PC-9 (cell line): ENCODE data around the gene SYMPK. TPM values are rescaled to one million over a fixed set of nuclear protein-coding genes. Genes with fewer than 3 reads are reported as not detected.
"Not testable (repeated sequence)": the region's sequence is repeated elsewhere in the genome, so short reads cannot be mapped to it uniquely, and the experiment has no call there.

Experiments
- BruUV-seq: library from RNA; stranded (reverse); fragments of 400-500 nt; replicated peaks from 2 replicates; lab custom pipeline; 2021; lab: Mats Ljungman, UMichigan
- CTCF ChIA-PET: fragments of 300-600 bp; sonication (Branson Sonifier 250); formaldehyde crosslinking; loops from one replicate; lab custom pipeline; 2022; ENCODE audit warnings: antibody characterized with exemption; lab: Charles Lee
- POLR2A ChIA-PET: fragments of 300-600 bp; sonication (Branson Sonifier 250); formaldehyde crosslinking; loops from one replicate; lab custom pipeline; 2022; ENCODE audit warnings: antibody characterized with exemption; ENCODE audit not compliant: unreplicated experiment; lab: Charles Lee
- DNase-seq, 2 experiments: peaks; one replicate each; pipeline versions ENCODE4 v3.0.0 to v3.0.0-alpha.2; 2015 to 2022; ENCODE audit warnings: mixed read lengths in 1 of 2
- H2AFZ ChIP-seq: fragments of 200-600 bp; sonication (generic); 2 replicates; pipeline ENCODE4 v1.8.1; 2017; ENCODE audit warnings: antibody characterized with exemption
- H3F3A ChIP-seq: fragments of 200-600 bp; sonication (generic); 2 replicates; pipeline ENCODE4 v1.8.1; 2017; ENCODE audit warnings: antibody characterized with exemption, mild to moderate bottlenecking, low read depth; ENCODE audit not compliant: insufficient read depth
- H3K27ac ChIP-seq: fragments of 200-600 bp; sonication (generic); 2 replicates; pipeline ENCODE4 v1.6.1; 2016; ENCODE audit warnings: mixed run types
- H3K27me3 ChIP-seq: fragments of 200-600 bp; sonication (generic); 2 replicates; pipeline ENCODE4 v1.6.1; 2016; ENCODE audit warnings: low read depth, mixed run types; ENCODE audit not compliant: insufficient read depth
- H3K36me3 ChIP-seq: fragments of 200-600 bp; sonication (generic); 2 replicates; pipeline ENCODE4 v1.6.1; 2016; ENCODE audit warnings: low read depth, mixed run types
- H3K4me1 ChIP-seq: fragments of 200-600 bp; sonication (generic); replicated peaks from 2 replicates; pipeline ENCODE4 v1.6.1; 2016; ENCODE audit warnings: mixed run types; ENCODE audit not compliant: insufficient read depth
- H3K4me2 ChIP-seq: fragments of 200-600 bp; sonication (generic); 2 replicates; pipeline ENCODE4 v1.6.1; 2017; ENCODE audit warnings: mixed run types
- H3K4me3 ChIP-seq: fragments of 200-600 bp; sonication (generic); 2 replicates; pipeline ENCODE4 v1.6.1; 2016; ENCODE audit warnings: mixed run types
- H3K79me2 ChIP-seq: fragments of 200-600 bp; sonication (generic); 2 replicates; pipeline ENCODE4 v1.6.1; 2017; ENCODE audit warnings: low read depth, mixed run types
- H3K9me2 ChIP-seq: fragments of 200-600 bp; sonication (generic); 2 replicates; pipeline ENCODE4 v1.8.1; 2017; ENCODE audit warnings: mild to moderate bottlenecking; ENCODE audit not compliant: insufficient read depth
- H3K9me3 ChIP-seq: fragments of 200-600 bp; sonication (generic); 2 replicates; pipeline ENCODE4 v1.8.1; 2016; ENCODE audit warnings: low read depth; ENCODE audit not compliant: insufficient read depth
- H4K20me1 ChIP-seq: fragments of 200-600 bp; sonication (generic); 2 replicates; pipeline ENCODE4 v1.8.1; 2017; ENCODE audit not compliant: insufficient read depth
- CTCF ChIP-seq: fragments of 200-600 bp; sonication (generic); conservative IDR thresholded peaks from 2 replicates; pipeline ENCODE4 v1.6.1; 2017; ENCODE audit warnings: mixed run types, antibody characterized with exemption, mild to moderate bottlenecking, moderate library complexity
- EZH2 ChIP-seq: fragments of 200-600 bp; sonication (generic); IDR thresholded peaks from 2 replicates; pipeline ENCODE4 v1.8.0; 2017; ENCODE audit warnings: antibody characterized with exemption, low read depth
- intact Hi-C: fragments of 100-400 bp; cut with micrococcal nuclease; formaldehyde crosslinking; loops from one replicate; pipeline ENCODE4 v1.10.0; 2022; ENCODE audit not compliant: unreplicated experiment
- total RNA-seq: library from RNA; stranded (reverse); gene quantifications from 2 replicates; pipeline ENCODE4 v1.2.3, GENCODE V29; 2021

SYMPK gene
- total RNA-seq, 1 experiment from 2014 or later: 85.5 TPM

- H3K27ac ChIP-seq: no peak overlapping the region
- peaks cover 38% of the 10 kb centered on the region; the same call in 1 of the 2 replicates for H3F3A ChIP-seq
- no peak overlapping the region for H3K4me2 ChIP-seq
- no peaks in the 10 kb centered on the region for H3K9me2 ChIP-seq
- BruUV-seq: no TSS peak
- CTCF ChIA-PET: interaction anchor here (0.7 kb wide), 1 partner anchor 67 kb away, joined by 3 read pairs; no protein-coding TSS in a partner anchor
- no peaks in the 10 kb centered on the region for H3K9me3 ChIP-seq
- H3K27me3 ChIP-seq: no peaks in the 10 kb centered on the region
- POLR2A ChIA-PET: no interaction called here
- no peak overlapping the region for H3K4me3 ChIP-seq
- no peaks in the 10 kb centered on the region for H4K20me1 ChIP-seq
- H2AFZ ChIP-seq: no peak overlapping the region
- H3K36me3 ChIP-seq: no peaks in the 10 kb centered on the region
- H3K4me1 ChIP-seq: peaks cover 15% of the 10 kb centered on the region
- no peak for DNase-seq
- TF ChIP-seq CTCF (no peak), EZH2 (no peak)
- no peaks in the 10 kb centered on the region for H3K79me2 ChIP-seq
- intact Hi-C loops: no loop called here
Measured at GRCh38 chr19:45804140-45804958, 58.6 kb downstream of the SYMPK start.

GRCh38 chr19:45801603-45802175, 61.3 kb downstream of the SYMPK start:
- H3K4me2 ChIP-seq: no peak overlapping the region
- no peak overlapping the region for H2AFZ ChIP-seq
- H4K20me1 ChIP-seq: no peaks in the 10 kb centered on the region
- peaks cover 18% of the 10 kb centered on the region for H3K4me1 ChIP-seq
- no peaks in the 10 kb centered on the region for H3K36me3 ChIP-seq
- no peak overlapping the region for H3K27ac ChIP-seq
- H3K79me2 ChIP-seq: no peaks in the 10 kb centered on the region
- H3K9me2 ChIP-seq: no peaks in the 10 kb centered on the region
- no peak for TF ChIP-seq CTCF
- TF ChIP-seq EZH2: no peak
- DNase-seq: no peak
- CTCF ChIA-PET: no interaction called here
- POLR2A ChIA-PET: no interaction called here
- H3K27me3 ChIP-seq: no peaks in the 10 kb centered on the region
- intact Hi-C loops: no loop called here
- peaks cover 36% of the 10 kb centered on the region; the same call in 1 of the 2 replicates for H3F3A ChIP-seq
- H3K9me3 ChIP-seq: no peaks in the 10 kb centered on the region
- no TSS peak for BruUV-seq
- no peak overlapping the region for H3K4me3 ChIP-seq

- Histone ChIP-seq H3K9me2 (no peaks in the 10 kb centered on the region), H3F3A (peaks cover 25% of the 10 kb centered on the region; the same call in 1 of the 2 replicates), H3K4me1 (peaks cover 13% of the 10 kb centered on the region), H4K20me1 (no peaks in the 10 kb centered on the region), H3K9me3 (no peaks in the 10 kb centered on the region), H3K4me2 (peak overlapping the region; percentile 44; the same call in 1 of the 2 replicates), H3K36me3 (no peaks in the 10 kb centered on the region), H3K27ac (no peak overlapping the region), H3K4me3 (no peak overlapping the region), H2AFZ (no peak overlapping the region), H3K79me2 (no peaks in the 10 kb centered on the region), H3K27me3 (no peaks in the 10 kb centered on the region)
- POLR2A ChIA-PET: no interaction called here
- CTCF ChIA-PET: interaction anchor here (0.7 to 1.6 kb wide), 5 partner anchors 9 to 158 kb away, joined by 3 to 21 read pairs (median 4); partner anchors contain the start of gene DMPK
- TF ChIP-seq CTCF: no peak
- TF ChIP-seq EZH2: no peak
- DNase-seq: peak in 1 of 2 experiments; percentile 59
- intact Hi-C loops: no loop called here
- BruUV-seq: no TSS peak
Measured at GRCh38 chr19:45800070-45800553, 62.8 kb downstream of the SYMPK start.

GRCh38 chr19:45799541-45799940, 63.4 kb downstream of the SYMPK start:
- H3F3A ChIP-seq: peaks cover 22% of the 10 kb centered on the region; the same call in 1 of the 2 replicates
- POLR2A ChIA-PET: interaction anchor here (0.6 to 1.3 kb wide), 3 partner anchors 30 to 84 kb away, joined by 3 to 10 read pairs (median 6); partner anchors contain the start of gene SIX5
- H3K9me3 ChIP-seq, H3K36me3 ChIP-seq, BruUV-seq, H4K20me1 ChIP-seq, H2AFZ ChIP-seq, H3K4me3 ChIP-seq, H3K79me2 ChIP-seq, H3K27me3 ChIP-seq, H3K9me2 ChIP-seq: not testable (repeated sequence)
- 0 out of 2 replicates have a peak overlapping the region, but pooled peaks have one; percentile 1 for H3K27ac ChIP-seq
- peak overlapping the region; percentile 44 for H3K4me2 ChIP-seq
- CTCF ChIA-PET: interaction anchor here (0.7 to 1.6 kb wide), 8 partner anchors 9 to 158 kb away, joined by 3 to 13 read pairs (median 4); partner anchors contain the start of genes DMPK and SIX5
- H3K4me1 ChIP-seq: peaks cover 13% of the 10 kb centered on the region
- intact Hi-C loops: loop anchor here (1.0 kb wide), 1 partner anchor 29 kb away; no protein-coding TSS in a partner anchor
- DNase-seq: peak; percentile 52 to 61
